Measurements from ENCODE around the gene SMIM36.

SMIM36 gene

DNA sequence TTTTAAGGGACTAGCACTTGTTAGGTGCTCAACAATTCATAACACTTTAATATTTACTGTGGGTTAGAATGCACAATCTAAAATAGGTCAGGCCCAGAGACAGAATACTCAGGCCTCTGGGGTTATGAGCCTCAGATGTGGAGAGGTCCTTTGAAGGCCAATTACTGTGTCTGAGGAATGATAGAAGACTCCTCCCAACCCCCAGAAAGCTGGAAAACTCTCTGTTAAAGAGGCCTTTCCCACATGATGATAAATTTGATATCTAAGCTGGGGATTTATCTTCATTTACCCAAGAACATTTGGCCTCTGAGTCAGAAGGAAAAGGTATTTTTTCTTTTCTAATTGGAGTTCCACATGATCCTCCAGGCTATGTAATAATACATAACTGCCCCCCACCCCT lies 48.5 kb downstream of the SMIM36 start:
- H3K9me2 ChIP-seq (ENCODE audit: low read depth, low read length), result no peaks in the 10 kb centered on the region
- no peak overlapping the region for H3K4me3 ChIP-seq (ENCODE audit: low read depth, low read length, poor library complexity, severe bottlenecking)
- H3K27me3 ChIP-seq (ENCODE audit: insufficient read depth, low read length), result no peaks in the 10 kb centered on the region
- no peak overlapping the region for H3K4me2 ChIP-seq (ENCODE audit: low read length)
- H3F3A ChIP-seq (ENCODE audit: insufficient read depth, low read length), result no peaks in the 10 kb centered on the region
- TF ChIP-seq, protein P1, sequence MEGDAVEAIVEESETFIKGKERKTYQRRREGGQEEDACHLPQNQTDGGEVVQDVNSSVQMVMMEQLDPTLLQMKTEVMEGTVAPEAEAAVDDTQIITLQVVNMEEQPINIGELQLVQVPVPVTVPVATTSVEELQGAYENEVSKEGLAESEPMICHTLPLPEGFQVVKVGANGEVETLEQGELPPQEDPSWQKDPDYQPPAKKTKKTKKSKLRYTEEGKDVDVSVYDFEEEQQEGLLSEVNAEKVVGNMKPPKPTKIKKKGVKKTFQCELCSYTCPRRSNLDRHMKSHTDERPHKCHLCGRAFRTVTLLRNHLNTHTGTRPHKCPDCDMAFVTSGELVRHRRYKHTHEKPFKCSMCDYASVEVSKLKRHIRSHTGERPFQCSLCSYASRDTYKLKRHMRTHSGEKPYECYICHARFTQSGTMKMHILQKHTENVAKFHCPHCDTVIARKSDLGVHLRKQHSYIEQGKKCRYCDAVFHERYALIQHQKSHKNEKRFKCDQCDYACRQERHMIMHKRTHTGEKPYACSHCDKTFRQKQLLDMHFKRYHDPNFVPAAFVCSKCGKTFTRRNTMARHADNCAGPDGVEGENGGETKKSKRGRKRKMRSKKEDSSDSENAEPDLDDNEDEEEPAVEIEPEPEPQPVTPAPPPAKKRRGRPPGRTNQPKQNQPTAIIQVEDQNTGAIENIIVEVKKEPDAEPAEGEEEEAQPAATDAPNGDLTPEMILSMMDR (IDR thresholded peaks at IDR 0.05; ENCODE audit: low read length), result no peak
- no peak for TF ChIP-seq EZH2 (IDR thresholded peaks at IDR 0.05; ENCODE audit: borderline replicate concordance, low read length)
- H3K9ac ChIP-seq (ENCODE audit: low read length), result no peak overlapping the region
- no peaks in the 10 kb centered on the region for H3K36me3 ChIP-seq (ENCODE audit: insufficient read depth, low read length)
- no peaks in the 10 kb centered on the region for H3K79me2 ChIP-seq (ENCODE audit: insufficient read depth, low read length)
- H2AFZ ChIP-seq (ENCODE audit: low read length), result no peak overlapping the region
- peaks cover 3% of the 10 kb centered on the region for H3K4me1 ChIP-seq (ENCODE audit: insufficient read depth, low read length, severe bottlenecking)
- H3K27ac ChIP-seq (ENCODE audit: low read depth, low read length, poor library complexity, severe bottlenecking), result no peak overlapping the region
- no peaks in the 10 kb centered on the region for H4K20me1 ChIP-seq (ENCODE audit: insufficient read depth, low read length)
- no peaks in the 10 kb centered on the region for H3K9me3 ChIP-seq (ENCODE audit: low read length)

DNA sequence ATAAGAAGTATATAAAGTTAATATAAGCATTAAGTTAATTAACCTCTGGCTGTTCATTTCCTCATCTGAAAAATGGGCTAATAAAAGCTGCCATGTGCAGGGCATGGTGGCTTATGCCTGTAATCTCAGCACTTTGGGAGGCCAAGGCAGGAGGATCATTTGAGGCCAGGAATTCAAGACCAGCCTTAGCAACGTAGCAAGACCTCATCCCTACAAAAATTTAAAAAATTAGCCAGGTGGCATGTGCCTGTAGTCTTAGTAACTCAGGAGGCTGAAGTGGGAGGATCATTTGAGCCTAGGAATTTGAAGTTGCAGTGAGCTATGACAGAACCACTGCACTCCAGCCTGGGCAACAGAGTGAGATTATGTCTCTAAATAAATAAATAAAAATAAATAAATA lies 49.0 kb downstream of the SMIM36 start:
- Histone ChIP-seq H4K20me1 (ENCODE audit: insufficient read depth, low read length) (no peaks in the 10 kb centered on the region), H3K9me2 (ENCODE audit: low read depth, low read length) (no peaks in the 10 kb centered on the region), H2AFZ (ENCODE audit: low read length) (no peak overlapping the region), H3K79me2 (ENCODE audit: insufficient read depth, low read length) (no peaks in the 10 kb centered on the region), H3K27me3 (ENCODE audit: insufficient read depth, low read length) (no peaks in the 10 kb centered on the region), H3K4me1 (ENCODE audit: insufficient read depth, low read length, severe bottlenecking) (peaks cover 3% of the 10 kb centered on the region), H3K4me2 (ENCODE audit: low read length) (no peak overlapping the region), H3K36me3 (ENCODE audit: insufficient read depth, low read length) (no peaks in the 10 kb centered on the region), H3K9ac (ENCODE audit: low read length) (no peak overlapping the region), H3K27ac (ENCODE audit: low read depth, low read length, poor library complexity, severe bottlenecking) (no peak overlapping the region), H3F3A (ENCODE audit: insufficient read depth, low read length) (no peaks in the 10 kb centered on the region), H3K9me3 (ENCODE audit: low read length) (no peaks in the 10 kb centered on the region), H3K4me3 (ENCODE audit: low read depth, low read length, poor library complexity, severe bottlenecking) (no peak overlapping the region)
- no peak for TF ChIP-seq EZH2 (IDR thresholded peaks at IDR 0.05; ENCODE audit: borderline replicate concordance, low read length)
- TF ChIP-seq, protein P1 (IDR thresholded peaks at IDR 0.05; ENCODE audit: low read length), result no peak

DNA sequence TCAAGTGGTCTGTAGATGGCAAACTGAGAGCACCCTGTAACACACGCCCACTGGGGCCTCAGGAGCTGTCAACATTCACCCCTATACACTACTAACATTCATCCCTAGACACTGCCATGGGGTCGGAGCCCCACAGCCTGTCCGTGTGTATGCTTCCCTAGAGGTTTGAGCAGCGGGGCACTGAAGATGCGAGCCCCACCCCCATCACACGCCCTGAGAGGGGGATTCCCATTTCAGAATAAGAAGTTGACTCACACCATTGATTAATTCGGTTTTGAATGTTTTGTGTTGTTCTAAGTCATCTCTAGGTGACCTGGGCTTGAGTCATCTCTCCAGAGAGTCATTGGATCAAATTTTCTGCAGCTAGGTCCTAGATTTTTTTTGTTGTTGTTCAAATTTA lies 52.3 kb downstream of the SMIM36 start:
- Histone ChIP-seq H3K9me3 (ENCODE audit: low read length) (no peaks in the 10 kb centered on the region), H3K79me2 (ENCODE audit: insufficient read depth, low read length) (no peaks in the 10 kb centered on the region), H3K9me2 (ENCODE audit: low read depth, low read length) (no peaks in the 10 kb centered on the region), H2AFZ (ENCODE audit: low read length) (no peak overlapping the region), H3K9ac (ENCODE audit: low read length) (no peak overlapping the region), H3K36me3 (ENCODE audit: insufficient read depth, low read length) (no peaks in the 10 kb centered on the region), H4K20me1 (ENCODE audit: insufficient read depth, low read length) (no peaks in the 10 kb centered on the region), H3K27ac (ENCODE audit: low read depth, low read length, poor library complexity, severe bottlenecking) (no peak overlapping the region), H3K27me3 (ENCODE audit: insufficient read depth, low read length) (no peaks in the 10 kb centered on the region), H3F3A (ENCODE audit: insufficient read depth, low read length) (no peaks in the 10 kb centered on the region), H3K4me2 (ENCODE audit: low read length) (no peak overlapping the region), H3K4me1 (ENCODE audit: insufficient read depth, low read length, severe bottlenecking) (peaks cover 3% of the 10 kb centered on the region), H3K4me3 (ENCODE audit: low read depth, low read length, poor library complexity, severe bottlenecking) (no peak overlapping the region)
- TF ChIP-seq EZH2 (IDR thresholded peaks at IDR 0.05; ENCODE audit: borderline replicate concordance, low read length), result no peak
- TF ChIP-seq, protein P1 (IDR thresholded peaks at IDR 0.05; ENCODE audit: low read length), result no peak
